Renal cortical epithelial cell (primary cell): ENCODE data around the gene TCIRG1. TPM values are rescaled to one million over a fixed set of nuclear protein-coding genes. Genes with fewer than 3 reads are reported as not detected.

Experiments
- DNase-seq: peaks from one replicate; pipeline ENCODE4 v3.0.0-alpha.2; 2011; ENCODE audit warnings: low read depth
- total RNA-seq: library from RNA; depleted of rRNA; stranded (reverse); fragments of >200 nt; gene quantifications from 2 replicates; pipeline ENCODE4 v1.2.3, GENCODE V29; 2014

Gene TCIRG1
- total RNA-seq, 1 donor from 2014 or later: 60.2 TPM

DNA sequence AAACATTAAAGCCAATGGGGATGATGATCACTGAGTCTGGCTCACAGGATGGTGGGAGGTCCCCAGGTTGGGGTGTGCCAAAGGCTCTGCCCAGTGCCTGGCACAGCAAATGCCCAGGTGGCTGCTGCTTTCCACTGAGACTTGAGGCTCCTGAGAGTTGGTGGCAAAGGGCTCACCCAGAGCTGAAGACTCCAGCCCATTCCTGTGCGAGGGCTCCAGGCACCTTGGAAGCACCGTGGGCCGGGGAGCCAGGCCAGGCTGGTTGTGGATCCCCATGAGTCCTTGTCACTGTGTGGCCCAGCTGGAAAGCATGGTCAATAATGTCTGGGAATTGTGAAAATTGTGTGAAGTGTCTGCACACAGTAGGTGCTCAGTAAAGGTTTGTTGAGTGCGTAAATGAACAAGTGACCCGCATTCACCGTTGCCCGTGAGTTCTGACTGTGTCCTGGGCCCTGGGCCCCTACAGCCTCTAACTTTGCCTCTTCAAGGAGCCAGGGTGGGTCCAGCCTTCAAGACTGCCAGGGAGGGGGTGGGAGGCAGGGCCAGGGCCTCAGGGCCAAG, 32.1 kb upstream of the TCIRG1 start:
- DNase-seq: no peak

DNA sequence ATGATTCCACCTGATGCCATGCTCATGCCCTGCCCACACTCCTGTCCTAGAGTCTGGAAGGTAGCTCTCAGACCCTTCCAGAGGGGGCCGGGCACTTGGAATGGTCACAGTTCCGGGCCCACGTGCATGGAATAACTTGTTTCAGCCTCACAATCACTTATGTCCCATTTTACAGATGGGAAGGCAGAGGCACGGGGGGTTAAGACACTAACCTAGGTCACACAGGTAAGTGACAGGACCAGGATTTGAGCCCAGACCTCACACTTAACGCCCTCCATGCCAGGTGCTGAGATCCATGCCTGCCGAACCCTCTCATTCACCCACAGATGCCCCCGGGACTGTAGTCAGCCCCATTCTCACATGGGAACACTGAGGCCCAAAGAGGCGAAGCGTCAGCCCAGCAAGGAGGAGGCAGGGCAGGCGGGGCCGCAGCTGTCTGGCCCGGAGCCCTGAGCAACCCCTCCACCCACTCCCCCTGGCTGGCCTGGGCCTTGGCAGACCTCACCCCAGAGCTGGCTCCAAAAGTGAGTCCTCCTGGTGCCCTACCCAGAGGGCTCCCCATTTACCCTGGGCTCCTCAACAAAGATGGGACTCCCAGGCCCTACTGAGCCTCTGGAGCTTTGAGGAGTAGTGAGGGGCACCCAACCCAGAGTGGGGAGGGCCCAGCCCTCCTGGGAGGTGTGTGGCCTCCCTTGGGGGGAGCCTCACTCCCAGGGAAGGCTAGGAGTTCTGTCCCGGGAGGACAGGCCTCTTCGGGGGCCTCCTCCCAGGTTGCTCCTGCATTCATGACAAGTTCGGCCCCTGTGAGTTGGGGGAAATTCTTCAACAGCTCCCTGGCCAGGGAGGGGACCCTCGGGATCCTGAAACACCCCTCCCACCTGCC, 31.1 kb upstream of the TCIRG1 start:
- DNase-seq: no peak

DNA sequence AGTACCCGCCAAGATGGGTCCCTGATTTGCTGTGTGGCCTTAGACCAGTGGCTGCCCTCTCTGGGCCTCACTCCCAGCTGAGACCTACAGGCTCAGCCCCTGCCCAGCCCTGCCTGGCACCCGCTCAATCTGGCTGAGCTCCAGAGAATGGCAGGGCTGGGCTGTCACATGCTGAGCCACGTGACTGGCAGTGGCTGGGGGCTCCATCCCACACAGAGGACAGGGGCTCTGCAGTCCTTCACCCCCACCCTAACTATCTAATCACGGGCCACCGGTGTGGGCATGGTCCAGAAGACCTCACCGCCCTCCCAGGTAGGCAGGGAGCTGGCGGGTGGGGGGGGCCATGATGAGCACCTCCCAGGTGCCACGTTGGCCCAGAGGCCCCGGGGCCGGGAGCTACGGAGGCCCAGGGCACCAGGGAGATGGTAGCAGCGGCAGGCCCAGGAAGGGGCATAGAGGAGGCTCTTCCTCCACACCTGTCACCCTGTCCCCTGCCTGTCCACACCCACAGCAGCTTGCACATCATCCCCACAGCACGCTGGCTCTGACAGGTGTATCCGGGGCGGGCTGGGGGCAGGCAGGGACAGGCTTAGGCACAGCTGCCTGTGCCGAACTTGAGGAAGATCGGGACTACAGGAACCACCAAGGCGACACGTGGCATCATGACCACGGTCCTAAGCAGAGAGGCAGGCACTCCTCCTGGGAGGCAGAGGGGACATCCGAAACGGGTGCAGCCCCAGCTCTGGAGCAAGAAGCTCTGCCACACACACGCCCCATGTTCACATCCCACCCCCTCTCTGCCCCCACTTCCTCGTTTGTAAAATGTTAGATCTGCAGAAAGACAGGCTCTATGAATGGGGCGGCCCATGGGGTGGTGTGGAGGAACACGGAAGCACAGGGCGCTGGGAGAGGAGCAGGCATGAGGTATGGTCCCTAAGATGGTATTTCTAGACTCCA, 30.2 kb upstream of the TCIRG1 start:
- no peak for DNase-seq

DNA sequence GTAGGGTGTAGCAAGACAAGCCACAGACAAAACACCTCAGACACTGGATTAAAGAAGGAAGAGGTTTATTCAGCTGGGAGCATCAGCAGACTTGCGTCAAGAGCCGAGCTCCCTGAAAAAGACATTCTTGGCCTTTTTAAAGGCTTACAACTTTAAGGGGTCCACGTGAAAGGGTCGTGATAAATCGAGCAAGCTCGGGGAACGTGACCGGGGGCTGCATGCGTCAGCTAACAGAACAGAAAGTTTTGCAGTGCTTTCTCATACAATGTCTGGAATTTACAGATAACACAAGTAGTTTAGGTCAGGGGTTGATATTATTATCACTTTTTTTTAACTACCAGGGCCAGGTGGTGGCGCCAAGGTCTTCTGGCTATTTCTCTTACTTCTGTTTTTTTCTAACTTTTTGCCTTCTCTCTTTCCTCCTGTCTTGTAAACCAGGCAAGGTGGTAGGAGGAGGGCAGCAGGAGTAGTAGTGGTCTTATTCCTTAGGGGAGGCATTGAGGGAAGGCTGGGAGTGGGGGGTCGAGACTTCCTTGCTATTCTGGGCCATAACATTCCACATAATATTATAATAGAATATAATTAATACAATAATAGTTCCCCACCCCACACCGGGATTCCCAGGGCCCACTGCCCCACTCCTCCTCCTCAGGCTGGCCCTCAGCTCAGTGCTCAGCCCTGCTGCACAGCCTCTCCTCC, 29.3 kb upstream of the TCIRG1 start:
- DNase-seq: peak; percentile 74

DNA sequence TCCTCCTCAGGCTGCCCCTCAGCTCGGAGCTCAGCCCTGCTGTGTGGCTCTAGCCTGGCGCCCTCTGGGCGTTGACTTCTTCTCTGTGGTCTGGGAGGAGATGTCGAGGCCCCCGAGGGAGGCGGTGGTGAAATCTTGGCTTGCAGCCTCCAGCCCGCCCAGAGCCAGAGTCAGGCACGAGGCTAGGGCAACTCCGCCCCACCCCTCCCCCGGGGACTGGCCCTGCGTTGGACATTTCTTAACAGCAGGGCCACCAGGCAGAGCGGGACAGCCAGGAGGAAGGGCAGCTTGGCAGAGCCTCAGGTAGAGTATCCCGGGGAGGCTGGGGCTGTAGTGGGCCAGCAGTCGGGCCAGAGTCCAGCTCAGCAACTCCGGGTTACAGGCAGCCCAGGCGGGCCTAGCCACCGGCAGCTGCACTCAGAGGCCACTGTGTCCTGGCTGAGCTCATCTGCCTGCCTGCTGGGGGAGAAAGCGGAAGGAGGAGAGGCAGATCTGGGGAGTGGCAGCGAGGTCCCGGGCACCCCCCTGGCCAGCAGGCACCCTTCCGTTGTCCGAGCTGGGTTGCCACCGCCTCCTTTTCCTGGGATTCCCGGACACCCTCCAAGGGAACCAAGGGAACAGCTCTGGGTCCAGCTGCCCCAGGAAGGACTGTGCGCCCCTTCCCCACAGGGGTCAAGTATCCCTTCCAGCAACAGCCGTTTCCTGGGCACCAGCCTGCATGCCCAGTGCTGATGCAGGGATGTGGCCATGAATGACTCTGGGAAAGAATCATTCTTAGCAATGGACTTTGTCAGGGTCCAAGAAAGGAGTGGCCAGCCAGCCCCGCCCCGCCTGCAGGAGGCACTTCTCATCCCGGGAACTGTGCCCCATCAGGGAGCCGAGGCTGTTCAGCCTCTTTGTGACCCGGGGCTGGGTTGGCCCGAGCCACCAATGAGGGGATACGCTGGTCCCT, 28.5 kb upstream of the TCIRG1 start, which contains the start of gene ALDH3B1:
TSS of gene ALDH3B1 (plus strand) at position 238 of the 952 bp plus-strand sequence. CDS start 4,971 bp downstream, outside the sequence.
- DNase-seq: peak; percentile 82

DNA sequence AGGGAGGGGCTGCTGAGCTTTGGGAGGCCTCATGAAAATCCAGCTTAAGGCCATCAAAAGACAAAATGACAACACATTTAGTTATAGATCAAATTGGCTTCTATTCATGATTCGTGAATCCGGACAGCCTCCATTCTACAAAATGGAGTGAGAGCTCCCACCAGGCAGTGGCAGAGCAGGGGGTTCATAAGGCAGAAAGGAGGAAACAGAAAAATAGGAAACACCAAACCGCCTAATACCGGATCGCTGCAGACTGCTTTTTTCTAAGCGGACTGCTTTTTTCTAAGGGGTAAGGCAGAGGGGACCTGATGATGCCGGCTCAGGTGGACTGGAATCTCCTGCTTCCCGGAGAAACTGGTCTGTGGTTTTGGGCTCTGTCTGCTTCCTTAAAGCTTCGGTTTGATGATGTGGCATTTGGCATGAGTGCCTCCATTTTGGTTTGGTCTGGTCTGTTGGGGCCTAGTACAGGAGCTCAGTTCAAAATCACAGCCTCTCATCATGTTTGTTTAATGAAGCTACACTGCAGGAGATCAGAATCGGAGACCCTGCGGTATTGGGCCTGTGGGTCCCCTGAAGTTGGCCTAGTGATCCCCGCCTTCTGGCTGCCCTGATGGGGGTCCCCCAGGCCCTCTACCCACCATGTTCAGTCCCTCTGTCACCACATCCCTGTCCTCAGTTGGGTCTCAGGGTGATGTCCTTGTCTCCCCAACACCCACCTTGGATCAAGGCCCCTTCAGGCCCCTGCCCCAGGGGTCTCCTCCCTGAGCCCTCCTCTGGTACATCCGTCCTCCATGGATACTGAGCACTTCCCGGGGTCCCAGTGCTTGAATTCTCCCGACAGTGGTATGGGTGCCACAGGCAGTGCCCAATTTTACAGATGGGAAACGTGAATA, 27.5 kb upstream of the TCIRG1 start:
- no peak for DNase-seq

DNA sequence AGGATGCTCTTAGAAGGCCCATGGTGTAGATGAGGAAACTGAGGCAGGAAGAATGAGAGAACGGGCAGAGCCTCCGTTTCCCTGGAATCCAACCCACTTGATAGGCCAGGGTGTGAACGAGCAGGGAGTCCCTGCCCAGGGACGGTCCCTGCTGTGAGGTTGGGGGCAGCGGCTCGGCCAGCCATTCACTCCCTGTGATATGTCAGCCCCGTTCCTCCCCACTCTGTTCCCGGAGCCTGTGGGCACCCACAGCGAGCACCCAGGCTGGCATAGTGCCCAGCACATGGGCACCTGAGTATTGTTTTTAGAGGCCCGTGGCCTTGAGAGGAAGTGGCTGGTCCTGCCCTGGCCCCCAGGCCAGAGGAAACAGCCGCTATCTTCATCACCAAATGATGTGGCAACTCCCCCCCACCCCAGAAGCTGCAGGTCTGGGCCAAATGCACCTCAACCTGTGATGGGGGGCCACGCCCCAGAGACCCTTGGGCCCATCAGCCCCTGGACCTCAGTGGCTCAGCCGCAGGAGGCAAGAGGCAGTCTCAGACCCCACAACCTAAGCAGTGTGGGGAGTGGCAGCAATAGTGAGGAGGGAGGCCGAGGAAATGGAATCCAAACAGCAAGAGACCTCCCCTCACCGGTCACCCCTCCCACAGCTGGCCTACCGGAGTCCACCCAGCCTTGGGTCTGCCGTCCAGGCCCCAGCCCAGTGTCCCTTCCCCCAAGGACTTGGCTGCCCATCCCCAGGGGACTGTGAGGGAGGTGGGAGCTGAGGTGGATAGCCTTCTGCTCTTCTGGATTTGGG, 26.6 kb upstream of the TCIRG1 start:
- peak; percentile 29 for DNase-seq

DNA sequence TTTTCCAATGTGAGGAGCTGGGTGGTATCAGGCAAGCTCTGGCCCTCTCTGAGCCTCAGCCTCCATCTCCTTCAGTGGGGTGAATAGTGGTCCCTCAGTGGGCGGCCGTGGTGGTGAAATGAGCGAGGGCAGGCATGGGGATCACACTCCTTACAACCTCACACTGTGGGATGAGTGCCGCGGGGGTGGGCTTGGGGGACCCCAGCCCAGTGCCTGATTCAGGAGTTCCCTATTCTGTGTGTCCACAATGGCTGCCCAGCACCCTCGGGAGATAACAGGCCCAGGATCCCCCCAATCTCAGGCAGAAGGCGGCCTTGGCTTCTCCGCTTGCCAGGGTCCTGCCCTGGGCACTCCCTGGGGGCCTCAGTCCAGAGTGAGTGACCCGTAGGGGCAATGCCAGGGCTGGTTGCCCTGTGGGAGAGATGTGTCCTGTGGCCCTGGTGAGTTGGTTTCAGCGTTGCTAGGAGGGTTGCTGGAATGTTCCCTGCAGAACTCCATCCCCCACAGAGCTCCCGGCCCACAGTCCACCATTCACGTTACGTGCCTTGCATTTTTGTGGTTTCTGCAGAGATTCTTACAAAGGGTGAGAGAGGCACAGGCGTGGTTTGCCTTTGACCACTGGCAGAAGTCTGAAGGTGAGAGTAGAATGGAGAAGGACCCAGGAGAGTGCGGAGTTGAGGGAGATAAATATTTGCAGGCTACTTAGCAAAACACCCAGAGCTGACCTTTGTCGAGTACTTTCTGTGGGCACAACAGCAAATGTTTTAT, 25.8 kb upstream of the TCIRG1 start:
- peak; percentile 99 for DNase-seq

DNA sequence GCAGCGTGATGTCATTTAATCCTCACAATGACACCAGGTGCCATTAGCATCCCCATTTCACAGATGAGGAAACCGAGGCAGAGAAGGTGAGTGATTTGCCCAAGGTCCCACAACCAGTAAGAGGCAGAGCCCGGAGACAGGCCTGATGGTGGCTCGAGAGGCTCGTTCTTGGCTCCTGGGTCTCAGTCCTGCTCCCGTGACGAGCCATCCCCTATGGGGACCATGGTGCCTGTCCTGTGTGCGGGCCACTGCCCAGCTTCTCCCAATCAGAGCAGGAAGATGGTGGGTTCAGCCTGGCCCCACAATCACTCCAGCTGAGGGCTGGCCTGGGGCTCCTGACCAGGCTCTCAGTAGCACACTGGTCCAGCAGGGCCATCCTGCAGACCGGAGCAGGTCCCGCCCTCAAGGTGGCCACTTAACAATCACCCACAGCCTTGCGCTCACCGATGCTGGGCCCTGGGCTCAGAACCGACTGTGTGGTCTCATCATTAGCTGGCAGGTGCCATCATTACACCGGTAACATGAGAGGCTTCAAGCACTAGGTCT, 25.1 kb upstream of the TCIRG1 start:
- no peak for DNase-seq

DNA sequence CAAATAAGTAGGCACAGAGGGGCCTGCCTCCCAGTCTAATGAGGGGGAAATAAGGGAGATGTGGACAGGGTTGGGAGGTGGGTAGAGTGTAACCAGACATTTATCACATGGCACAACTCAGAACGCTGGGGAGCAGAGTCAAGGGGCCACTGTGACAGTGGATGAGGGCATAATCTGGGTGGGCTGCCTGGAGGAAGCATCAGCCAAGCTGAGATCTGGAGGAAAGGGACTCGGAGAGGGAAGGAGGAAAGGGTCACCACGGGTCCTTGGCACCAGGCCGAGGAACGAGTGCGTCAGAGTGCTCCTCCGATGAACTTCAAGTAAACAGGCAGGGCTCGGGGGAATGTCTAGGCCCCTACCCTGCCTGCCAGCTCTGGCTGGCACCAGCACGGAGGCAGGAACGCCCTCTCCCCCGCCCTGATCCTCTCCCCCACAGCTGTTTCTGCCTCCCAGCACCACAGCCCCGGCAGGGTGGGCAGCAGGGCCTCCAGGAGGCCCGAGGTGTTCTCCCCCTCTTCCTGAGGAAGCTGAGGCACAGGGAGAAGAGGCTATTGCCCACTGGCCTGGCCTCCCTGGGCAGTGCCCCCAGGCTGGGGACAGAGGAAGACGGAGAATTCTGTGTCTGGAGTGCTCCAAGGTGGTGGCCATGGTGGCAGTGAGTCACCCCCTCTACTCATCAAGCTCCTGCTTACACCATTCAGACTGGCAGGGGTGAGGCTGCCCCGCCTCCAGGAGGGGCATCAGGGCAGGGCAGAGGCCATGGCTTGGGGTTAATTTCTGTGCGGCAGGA, 24.5 kb upstream of the TCIRG1 start:
- peak; percentile 96 for DNase-seq

DNA sequence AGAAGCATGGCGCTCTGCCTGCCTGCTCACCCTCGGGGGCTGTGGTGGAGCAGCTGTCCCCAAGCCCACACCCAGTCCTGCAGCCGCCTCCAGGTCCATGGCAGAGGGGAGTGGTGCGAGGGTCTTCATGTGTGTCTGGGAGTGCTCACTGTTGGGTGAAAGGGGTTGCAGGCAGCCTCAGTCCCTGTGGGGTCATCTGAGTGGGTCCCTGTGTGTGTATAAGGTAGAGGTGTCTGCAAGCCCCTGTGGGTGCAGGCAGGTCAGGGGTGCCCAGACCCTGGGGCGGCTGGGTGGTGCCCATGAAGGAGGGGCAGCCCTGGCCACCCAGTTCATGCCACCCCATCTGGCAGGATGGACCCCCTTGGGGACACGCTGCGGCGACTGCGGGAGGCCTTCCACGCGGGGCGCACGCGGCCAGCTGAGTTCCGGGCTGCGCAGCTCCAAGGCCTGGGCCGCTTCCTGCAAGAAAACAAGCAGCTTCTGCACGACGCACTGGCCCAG, 23.8 kb upstream of the TCIRG1 start:
- DNase-seq: no peak

DNA sequence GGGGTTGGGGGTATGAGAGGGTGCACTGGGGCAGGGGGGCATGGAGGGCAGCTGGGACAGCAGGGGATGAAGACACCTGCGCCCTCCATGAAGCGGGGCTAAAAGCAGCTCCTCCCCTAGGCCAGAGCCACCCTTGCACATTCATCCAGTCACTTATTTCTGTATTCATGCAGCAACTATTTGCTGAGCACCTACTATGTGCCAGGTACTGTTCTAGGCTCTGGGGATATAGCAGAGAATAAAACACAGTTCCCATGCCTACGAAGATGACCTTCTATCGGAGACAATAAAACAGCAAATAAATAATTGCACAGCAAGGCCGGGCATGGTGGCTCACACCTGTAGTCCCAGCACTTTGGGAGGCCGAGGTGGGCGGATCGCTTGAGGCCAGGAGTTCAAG, 23.4 kb upstream of the TCIRG1 start:
- no peak for DNase-seq

DNA sequence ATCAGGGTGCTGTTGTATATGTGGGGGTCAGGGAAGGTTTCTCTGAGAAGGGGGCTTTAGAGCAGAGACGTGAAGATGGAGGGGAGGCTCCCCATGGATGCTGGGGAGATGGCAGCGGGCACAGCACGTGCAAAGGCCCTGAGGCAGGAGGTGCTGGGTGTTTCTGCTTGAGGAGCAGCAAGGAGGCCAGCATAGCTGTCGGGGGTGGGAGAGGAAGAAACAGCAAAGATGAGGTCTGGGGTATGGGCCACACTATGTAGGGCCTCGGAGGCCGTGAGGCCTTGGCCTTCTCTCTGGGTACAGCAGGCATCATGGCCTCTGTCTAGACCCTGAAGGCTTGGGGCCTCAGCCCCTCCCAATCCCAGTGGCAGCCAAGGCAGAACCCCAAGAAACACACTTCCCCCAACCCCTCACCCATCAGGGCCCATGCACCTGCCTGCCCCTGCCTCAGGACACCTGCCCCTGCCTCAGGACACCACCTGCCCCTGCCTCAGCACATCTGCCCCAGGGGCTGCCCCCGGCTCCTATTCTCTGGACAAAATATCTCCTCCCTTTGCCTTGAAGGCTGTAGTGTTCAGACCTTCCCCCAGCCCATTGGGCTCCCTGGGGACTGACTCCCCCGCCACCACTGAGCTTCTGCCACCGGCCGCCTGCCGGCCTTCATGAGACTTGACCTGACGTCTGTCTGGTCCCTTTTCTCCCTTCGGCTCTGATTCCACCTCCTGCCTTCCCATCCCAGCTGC, 22.5 kb upstream of the TCIRG1 start:
- DNase-seq: no peak

DNA sequence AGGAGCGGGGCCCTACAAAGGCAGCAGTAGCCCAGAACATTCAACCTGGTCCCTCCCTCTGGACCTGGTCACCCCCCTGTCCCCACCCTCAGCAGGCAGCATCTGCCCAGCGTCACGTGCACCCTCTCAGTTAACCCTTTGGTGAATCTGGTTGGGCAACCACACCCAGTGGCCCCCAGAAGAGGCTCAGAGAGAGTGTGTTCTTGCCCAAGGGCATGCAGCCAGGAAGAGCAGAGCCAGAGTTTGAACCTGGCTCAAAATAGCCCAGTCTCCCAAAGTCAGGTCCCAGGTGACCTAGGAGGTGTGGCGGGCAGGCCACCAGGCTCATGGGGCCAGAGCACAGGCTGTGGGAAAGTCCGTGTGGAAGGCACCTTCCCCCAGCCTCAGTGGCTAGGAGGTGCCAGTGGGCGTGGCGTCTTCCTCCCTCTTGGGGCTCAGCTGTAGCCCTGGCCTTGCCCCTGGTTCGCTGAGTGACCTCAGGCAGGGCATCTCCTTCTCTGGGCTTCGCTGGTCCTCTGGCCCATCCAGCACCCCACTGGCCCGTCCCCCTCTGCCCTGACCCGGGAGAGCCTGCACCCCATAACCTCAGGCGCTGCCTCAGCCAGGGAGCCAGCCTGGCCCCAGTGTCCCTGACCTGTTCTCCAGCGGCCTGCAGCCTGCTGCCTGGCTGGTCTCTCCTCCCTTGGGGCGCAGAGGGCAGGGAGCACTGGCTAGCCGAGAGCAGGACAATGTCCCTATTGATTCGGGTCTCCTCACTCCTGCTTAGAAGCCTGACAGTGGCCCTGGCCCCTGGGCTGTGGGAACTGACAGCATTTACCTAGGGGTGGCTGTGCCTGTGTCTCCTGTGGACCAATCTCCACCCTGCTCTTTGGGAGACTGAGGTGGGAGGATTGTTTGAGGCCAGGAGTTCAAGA, 21.7 kb upstream of the TCIRG1 start:
- DNase-seq: no peak
